Chondrocyte (in vitro differentiated cells): ENCODE data around the gene UNKL. TPM values are rescaled to one million over a fixed set of nuclear protein-coding genes. Genes with fewer than 3 reads are reported as not detected.

ENCODE experiments used
- DNase-seq: peaks from one replicate; pipeline ENCODE4 v3.0.0; 2021; ENCODE audit warnings: mixed read lengths, low spot score
- H3K27ac Mint-ChIP-seq: one replicate; pipeline ENCODE4 v1.8.0; 2021; ENCODE audit warnings: mild to moderate bottlenecking, moderate library complexity, mixed read lengths; ENCODE audit not compliant: unreplicated experiment
- H3K27me3 Mint-ChIP-seq: 2 replicates; pipeline ENCODE4 v1.8.0; 2021; ENCODE audit warnings: low read depth, mixed read lengths
- H3K36me3 Mint-ChIP-seq: 2 replicates; pipeline ENCODE4 v1.8.0; 2021; ENCODE audit warnings: low read depth, mixed read lengths
- H3K4me1 Mint-ChIP-seq: 2 replicates; pipeline ENCODE4 v1.8.0; 2021; ENCODE audit warnings: low read depth, mild to moderate bottlenecking, mixed read lengths
- H3K4me3 Mint-ChIP-seq: one replicate; pipeline ENCODE4 v1.8.0; 2021; ENCODE audit warnings: mild to moderate bottlenecking, moderate library complexity, mixed read lengths; ENCODE audit not compliant: unreplicated experiment
- H3K9me3 Mint-ChIP-seq: 2 replicates; pipeline ENCODE4 v1.8.0; 2021; ENCODE audit warnings: low read depth, mixed read lengths
- total RNA-seq: library from RNA; stranded (reverse); gene quantifications from 3 replicates; pipeline ENCODE4 v1.2.1, GENCODE V29; 2021
- TF ChIP-seq, protein P1 (sequence below): fragments of 200-600 bp; sonication (generic); IDR thresholded peaks from 2 replicates; pipeline ENCODE4 v1.5.0; 2021; ENCODE audit warnings: antibody characterized with exemption, mild to moderate bottlenecking, moderate library complexity

The UNKL gene
- total RNA-seq, 1 donor from 2014 or later = 12.6 TPM

DNA sequence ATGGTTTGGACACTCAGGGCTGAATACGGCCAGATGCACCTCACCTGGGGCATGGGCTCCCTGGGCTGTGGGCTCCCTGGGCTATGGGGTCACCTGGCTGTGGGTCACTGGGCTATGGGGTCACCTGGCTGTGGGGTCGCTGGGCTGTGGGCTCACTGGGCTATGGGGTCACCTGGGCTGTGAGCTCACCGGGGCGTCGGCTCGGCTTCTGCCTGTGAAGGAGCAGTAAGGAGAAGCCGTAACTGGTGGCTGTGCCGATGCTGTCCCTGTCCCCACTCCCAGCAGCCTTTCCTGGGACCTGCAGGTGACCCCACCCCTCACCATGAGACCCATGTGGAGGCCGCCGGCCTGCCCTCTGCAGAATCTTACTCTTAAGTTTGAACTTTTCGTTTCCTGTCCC is 14.5 kb upstream of the UNKL start:
- H3K9me3 Mint-ChIP-seq = no peaks in the 10 kb centered on the region

DNA sequence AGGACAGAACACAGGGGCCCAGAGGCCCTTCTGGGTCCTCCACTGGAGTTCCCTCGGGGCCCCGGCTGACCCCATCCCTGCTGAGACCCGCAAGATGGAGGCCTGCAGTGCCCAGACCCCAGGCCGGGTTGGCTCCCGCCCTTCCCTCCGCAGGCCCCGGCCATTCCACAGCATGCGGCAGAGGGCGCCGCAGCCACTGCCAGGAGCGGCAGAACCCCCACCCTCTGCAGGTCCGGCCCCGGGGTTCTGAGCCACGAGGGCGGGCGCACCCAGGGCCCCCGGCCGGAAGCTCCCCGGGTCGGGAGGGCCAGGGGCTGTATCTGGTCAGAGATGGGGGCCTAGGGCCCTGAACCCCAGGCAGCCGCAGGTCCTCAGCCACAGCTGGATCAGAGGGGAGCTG is 14.0 kb upstream of the UNKL start:
- Mint-ChIP-seq H3K4me1 (no peaks in the 10 kb centered on the region), H3K4me3 (no peak overlapping the region), H3K27me3 (peaks cover 4% of the 10 kb centered on the region), H3K9me3 (no peaks in the 10 kb centered on the region), H3K36me3 (no peaks in the 10 kb centered on the region), H3K27ac (no peak overlapping the region)
- no peak for DNase-seq
- TF ChIP-seq, protein P1, sequence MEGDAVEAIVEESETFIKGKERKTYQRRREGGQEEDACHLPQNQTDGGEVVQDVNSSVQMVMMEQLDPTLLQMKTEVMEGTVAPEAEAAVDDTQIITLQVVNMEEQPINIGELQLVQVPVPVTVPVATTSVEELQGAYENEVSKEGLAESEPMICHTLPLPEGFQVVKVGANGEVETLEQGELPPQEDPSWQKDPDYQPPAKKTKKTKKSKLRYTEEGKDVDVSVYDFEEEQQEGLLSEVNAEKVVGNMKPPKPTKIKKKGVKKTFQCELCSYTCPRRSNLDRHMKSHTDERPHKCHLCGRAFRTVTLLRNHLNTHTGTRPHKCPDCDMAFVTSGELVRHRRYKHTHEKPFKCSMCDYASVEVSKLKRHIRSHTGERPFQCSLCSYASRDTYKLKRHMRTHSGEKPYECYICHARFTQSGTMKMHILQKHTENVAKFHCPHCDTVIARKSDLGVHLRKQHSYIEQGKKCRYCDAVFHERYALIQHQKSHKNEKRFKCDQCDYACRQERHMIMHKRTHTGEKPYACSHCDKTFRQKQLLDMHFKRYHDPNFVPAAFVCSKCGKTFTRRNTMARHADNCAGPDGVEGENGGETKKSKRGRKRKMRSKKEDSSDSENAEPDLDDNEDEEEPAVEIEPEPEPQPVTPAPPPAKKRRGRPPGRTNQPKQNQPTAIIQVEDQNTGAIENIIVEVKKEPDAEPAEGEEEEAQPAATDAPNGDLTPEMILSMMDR = peak; percentile 50

More for the DNA sequence above, 14.5 kb upstream of the UNKL start:
- TF ChIP-seq, protein P1 = no peak
- no peak for DNase-seq
- peaks cover 4% of the 10 kb centered on the region for H3K27me3 Mint-ChIP-seq
- H3K27ac Mint-ChIP-seq = no peak overlapping the region
- no peaks in the 10 kb centered on the region for H3K36me3 Mint-ChIP-seq
- H3K4me3 Mint-ChIP-seq = no peak overlapping the region
- no peaks in the 10 kb centered on the region for H3K4me1 Mint-ChIP-seq

DNA sequence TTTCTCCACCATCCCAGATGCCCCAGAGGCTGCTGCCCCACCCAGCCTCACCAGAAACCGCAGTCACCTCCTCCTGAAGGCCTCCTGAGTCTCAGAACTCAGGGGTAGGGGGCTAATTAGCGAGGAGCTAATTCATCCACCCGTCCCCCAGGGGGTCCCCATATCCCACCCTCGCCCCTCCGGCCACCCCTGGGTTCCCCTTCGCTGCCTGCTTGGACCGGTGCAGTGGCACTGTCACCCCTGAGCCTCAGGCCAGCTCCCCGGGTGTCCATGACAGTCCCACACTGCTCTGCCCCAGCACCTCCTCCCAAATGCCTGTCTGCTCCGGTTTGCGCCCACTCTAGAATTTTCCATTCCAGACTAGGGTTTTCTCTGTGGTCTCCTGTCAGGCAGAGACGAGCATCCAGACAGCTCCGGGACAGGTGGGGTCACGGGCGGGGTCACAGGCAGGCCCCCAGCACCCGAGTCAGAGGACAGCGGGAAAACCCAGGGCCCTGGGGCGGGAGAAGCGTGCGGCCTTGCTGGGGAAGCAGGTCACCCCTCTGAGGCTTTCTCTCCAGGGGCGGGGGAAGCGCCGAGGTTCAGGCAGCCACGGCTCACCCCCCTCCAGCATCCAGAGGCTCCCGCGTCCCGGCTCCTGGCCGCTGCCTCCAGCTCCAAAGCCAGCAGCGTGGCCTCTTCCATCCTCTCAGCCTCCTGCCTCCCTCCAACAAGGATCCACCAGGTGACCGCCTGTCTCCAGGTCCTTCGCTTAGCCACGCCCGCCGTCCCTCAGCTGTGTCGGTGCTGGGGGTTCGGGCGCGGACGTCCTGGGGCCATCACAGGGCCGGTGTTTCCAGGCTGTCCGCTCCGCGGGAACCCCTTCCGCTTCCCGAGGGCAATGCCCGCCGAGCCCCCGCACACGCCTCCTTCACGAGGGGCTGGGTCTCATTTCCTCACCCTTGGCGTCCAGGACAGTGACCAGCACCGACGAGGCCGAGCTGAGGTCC is 13.3 kb upstream of the UNKL start:
- Mint-ChIP-seq H3K27ac (no peak overlapping the region), H3K4me1 (no peaks in the 10 kb centered on the region), H3K36me3 (no peaks in the 10 kb centered on the region), H3K9me3 (no peaks in the 10 kb centered on the region), H3K4me3 (no peak overlapping the region), H3K27me3 (peaks cover 4% of the 10 kb centered on the region)
- TF ChIP-seq, protein P1 = no peak
- no peak for DNase-seq

DNA sequence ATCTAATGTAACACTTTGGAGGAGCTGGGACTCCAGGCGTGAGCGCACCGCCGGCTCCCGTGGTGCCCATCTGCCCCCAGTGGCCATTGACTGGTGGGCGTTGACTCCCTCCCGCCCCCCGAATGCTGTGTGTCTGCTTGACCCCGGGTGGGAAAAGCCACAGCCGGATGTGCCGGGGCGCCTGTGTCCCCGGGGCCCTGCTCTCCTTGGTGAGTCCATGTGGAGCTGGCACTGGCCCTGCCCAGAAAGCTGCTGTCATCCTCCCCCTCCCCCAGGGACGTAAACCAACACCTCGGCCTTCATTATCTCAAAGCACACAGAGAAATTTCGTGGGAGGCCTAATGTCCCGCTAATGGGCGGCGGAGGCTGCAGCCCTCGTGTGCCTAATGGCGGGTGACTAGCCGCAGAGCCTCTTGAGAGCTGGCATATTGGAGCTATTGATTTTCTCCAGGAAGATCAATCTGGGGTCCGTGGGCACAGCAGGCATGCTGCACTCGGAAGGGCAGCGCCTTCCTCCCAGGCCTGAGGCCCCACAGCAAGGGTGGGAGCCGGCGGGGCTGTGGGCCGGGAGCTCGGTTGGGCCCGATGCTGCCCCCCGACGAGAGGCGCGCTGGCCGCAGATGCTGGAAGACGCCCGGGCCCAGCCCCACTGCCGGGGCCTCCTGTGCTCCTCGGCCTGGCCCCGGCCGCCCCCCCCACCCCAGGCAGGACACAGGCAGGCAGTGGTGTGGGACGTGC is 12.4 kb upstream of the UNKL start:
- H3K27ac Mint-ChIP-seq = no peak overlapping the region
- no peak for DNase-seq
- TF ChIP-seq, protein P1 = no peak

DNA sequence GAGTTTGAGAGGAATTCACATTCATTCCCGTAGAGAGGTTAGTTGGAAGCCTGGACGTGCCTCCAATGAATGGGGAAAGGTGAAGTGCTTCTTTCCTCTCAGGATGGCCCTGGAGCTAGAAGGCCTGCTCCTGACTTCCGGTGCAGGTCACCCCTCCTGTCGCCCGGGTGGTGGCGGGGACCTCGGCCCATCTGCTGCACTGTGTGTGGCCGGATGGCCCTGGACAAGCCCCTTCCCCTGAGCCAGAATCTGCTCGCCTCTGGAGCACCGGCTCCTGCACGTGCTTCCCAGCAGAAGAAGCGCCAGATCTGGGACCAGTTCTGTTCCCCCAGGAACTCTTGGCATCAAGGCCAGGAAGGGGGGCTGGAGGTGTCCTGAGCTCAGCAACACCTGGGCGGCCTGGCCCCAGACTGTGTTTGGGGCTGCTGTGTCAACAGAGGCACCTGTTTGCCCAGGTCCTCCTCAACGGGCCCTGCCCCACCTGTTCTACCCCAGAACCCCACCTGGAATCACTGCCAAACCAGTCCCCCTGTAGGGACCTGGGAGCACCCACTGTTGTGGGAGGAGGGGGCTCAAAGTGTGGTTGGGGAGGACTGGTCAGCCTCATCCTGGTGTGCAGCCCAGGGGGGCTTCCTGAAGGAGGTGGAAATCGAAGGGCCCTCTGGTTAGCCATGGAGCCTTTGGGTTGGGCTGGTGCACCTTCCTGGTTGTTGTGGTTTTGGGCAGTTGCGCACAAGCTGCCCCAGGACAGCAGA is 11.3 kb upstream of the UNKL start:
- H3K4me1 Mint-ChIP-seq = peaks cover 9% of the 10 kb centered on the region
- no peaks in the 10 kb centered on the region for H3K27me3 Mint-ChIP-seq
- H3K27ac Mint-ChIP-seq = no peak overlapping the region
- TF ChIP-seq, protein P1 = no peak
- no peaks in the 10 kb centered on the region for H3K9me3 Mint-ChIP-seq
- no peak overlapping the region for H3K4me3 Mint-ChIP-seq
- H3K36me3 Mint-ChIP-seq = no peaks in the 10 kb centered on the region
- no peak for DNase-seq

More for the DNA sequence above, 12.4 kb upstream of the UNKL start:
- Mint-ChIP-seq H3K9me3 (no peaks in the 10 kb centered on the region), H3K27me3 (no peaks in the 10 kb centered on the region), H3K4me1 (peaks cover 5% of the 10 kb centered on the region), H3K4me3 (no peak overlapping the region), H3K36me3 (no peaks in the 10 kb centered on the region)
